Heart left ventricle (tissue), 13 donors: ENCODE results near the gene PRKACA.

Experiments
- POLR2A ChIP-seq, 2 donors: fragments of 450-650 bp; IDR thresholded peaks; one replicate each; pipeline ENCODE4 v1.6.1; 2017; ENCODE audit warnings: antibody characterized with exemption in 2 of 2, mild to moderate bottlenecking in 2 of 2, moderate library complexity in 2 of 2
- TF ChIP-seq, protein P1 (sequence below), 12 donors: fragments of 200-600 bp; sonication (generic) in 4 of 12; IDR thresholded peaks; one replicate each; pipeline versions ENCODE4 v1.5.0 to v1.8.0; 2018 to 2022; ENCODE audit warnings: antibody characterized with exemption in 12 of 12, mild to moderate bottlenecking in 5 of 12
- donor health status: ischemic (EF 13 %, LVEDD 7.1; RV severe dilation, severe dysfunction).
- donor health status: DM: no; HTN: yes; CAD: no.
- donor health status: DM: no; HTN: no; CAD: no.
- donor health status: ischemic (EF 25% LVEDD 6.9; RV normal size, moderate dysfunction).
- donor health status: ischemic (EF 25% LVEDD 5.7; RV mildly dilated, moderate dysfunction).
- donor health status: ischemic (EF 35%, LVEDD 5.7; RV mildly dilated, moderate dysfunction).
- donor health status: nonischemic (EF 11% LVEDD 7.7; RV severe dilation, severe dysfunction).
- donor health status: DM: yes; HTN: yes; CAD: no.
- donor health status: PGD.
- donor health status: ischemic (EF 29% LVEDD 5.4; RV normal size, mild dysfunction).
- donor health status: nonischemic (EF 23%, LVEDD 6.1; RV moderate dilation, normal function).

DNA sequence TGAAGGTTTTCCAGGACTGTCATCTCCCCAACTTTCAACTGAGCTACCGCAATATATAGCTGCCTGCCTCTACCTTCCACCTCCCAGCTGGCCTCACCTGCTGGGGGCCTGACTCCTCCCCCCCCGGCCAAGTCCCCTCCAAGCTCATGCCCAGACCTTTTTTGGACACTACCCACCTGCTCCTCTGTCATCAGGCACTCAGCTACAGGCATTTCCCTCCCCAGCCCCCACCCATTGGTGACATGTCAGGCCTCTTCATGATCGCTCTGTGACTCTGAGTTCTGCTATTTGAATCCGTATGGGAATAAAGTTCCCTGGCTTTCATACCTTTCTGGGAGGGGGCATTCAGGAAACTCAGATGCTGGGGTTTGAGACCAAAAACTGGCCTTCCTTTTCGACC is 1.8 kb downstream of the PRKACA start:
- TF ChIP-seq POLR2A (IDR thresholded peaks at IDR 0.05), result no peak
- TF ChIP-seq, protein P1, sequence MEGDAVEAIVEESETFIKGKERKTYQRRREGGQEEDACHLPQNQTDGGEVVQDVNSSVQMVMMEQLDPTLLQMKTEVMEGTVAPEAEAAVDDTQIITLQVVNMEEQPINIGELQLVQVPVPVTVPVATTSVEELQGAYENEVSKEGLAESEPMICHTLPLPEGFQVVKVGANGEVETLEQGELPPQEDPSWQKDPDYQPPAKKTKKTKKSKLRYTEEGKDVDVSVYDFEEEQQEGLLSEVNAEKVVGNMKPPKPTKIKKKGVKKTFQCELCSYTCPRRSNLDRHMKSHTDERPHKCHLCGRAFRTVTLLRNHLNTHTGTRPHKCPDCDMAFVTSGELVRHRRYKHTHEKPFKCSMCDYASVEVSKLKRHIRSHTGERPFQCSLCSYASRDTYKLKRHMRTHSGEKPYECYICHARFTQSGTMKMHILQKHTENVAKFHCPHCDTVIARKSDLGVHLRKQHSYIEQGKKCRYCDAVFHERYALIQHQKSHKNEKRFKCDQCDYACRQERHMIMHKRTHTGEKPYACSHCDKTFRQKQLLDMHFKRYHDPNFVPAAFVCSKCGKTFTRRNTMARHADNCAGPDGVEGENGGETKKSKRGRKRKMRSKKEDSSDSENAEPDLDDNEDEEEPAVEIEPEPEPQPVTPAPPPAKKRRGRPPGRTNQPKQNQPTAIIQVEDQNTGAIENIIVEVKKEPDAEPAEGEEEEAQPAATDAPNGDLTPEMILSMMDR (IDR thresholded peaks at IDR 0.05), result no peak
